HepG2 (cell line): ENCODE measurements around the gene GPT2. TPM values are rescaled to one million over a fixed set of nuclear protein-coding genes. Genes with fewer than 3 reads are reported as not detected.

Experiments
- GTF2F1 ChIP-seq: fragments of 150-350 bp; IDR thresholded peaks from 2 replicates; pipeline ENCODE4 v1.6.1; 2014; ENCODE audit warnings: low read length
- HOXA9 ChIP-seq: sonication (generic); formaldehyde crosslinking; IDR thresholded peaks from 2 replicates; pipeline ENCODE4 v1.8.1; 2022; ENCODE audit warnings: missing genetic modification reagents, mild to moderate bottlenecking, moderate library complexity, borderline replicate concordance
- KDM5A ChIP-seq: fragments of 200-600 bp; sonication (generic); IDR thresholded peaks from 2 replicates; pipeline ENCODE4 v1.7.0; 2018; ENCODE audit warnings: antibody characterized with exemption, mild to moderate bottlenecking, low read length, borderline replicate concordance
- MTA1 ChIP-seq: sonication (generic); formaldehyde crosslinking; IDR thresholded peaks from 2 replicates; pipeline ENCODE4 v1.4.0; 2020; ENCODE audit warnings: missing genetic modification reagents, mild to moderate bottlenecking, borderline replicate concordance
- RBM39 ChIP-seq: fragments of 200-400 bp; formaldehyde crosslinking; IDR thresholded peaks from one replicate; pipeline ENCODE4 v1.6.1; 2018; ENCODE audit warnings: antibody characterized with exemption, mild to moderate bottlenecking, low read depth, low read length; ENCODE audit not compliant: poor library complexity, severe bottlenecking
- RXRB ChIP-seq: IDR thresholded peaks from 2 replicates; pipeline ENCODE4 v1.6.1; 2016; ENCODE audit warnings: borderline replicate concordance, missing genetic modification reagents, missing compliant biosample characterization
- SMYD3 ChIP-seq: sonication (generic); formaldehyde crosslinking; IDR thresholded peaks from 2 replicates; pipeline ENCODE4 v1.8.1; 2023; ENCODE audit warnings: mild to moderate bottlenecking, missing genetic modification reagents
- ZNF333 ChIP-seq: sonication (generic); formaldehyde crosslinking; IDR thresholded peaks from 2 replicates; pipeline ENCODE4 v1.4.0; 2020; ENCODE audit warnings: mild to moderate bottlenecking, missing genetic modification reagents, borderline replicate concordance
- polyA plus RNA-seq, 8 experiments: library from polyadenylated mRNA; depleted of rRNA in 3 of 8; stranded (reverse) in 7 of 8; unstranded in 1 of 8; fragments of >200 nt; fragmentation: Illumina TruSeq in 4 of 8; extraction: Trizol in 4 of 8; gene quantifications; 2 replicates each; pipeline versions ENCODE4 v1.2.1 to v1.2.3, GENCODE V29; 2011 to 2016; ENCODE audit warnings: low read depth in 4 of 8, missing spikeins in 1 of 8, mixed read lengths in 1 of 8; ENCODE audit not compliant: insufficient read depth in 1 of 8
- total RNA-seq, 5 experiments: library from RNA; depleted of rRNA; stranded (reverse); fragments of >200 nt; fragmentation: Illumina TruSeq; extraction: Trizol; gene quantifications; 2 replicates each; pipeline ENCODE4 v1.2.3, GENCODE V29; 2016; ENCODE audit warnings: low read depth in 1 of 5
- TF ChIP-seq, protein P1 (sequence below): sonication (generic); formaldehyde crosslinking; IDR thresholded peaks from 2 replicates; pipeline ENCODE4 v1.8.0; 2022; ENCODE audit warnings: missing genetic modification reagents, mild to moderate bottlenecking, inconsistent platforms, borderline replicate concordance
- TF ChIP-seq, protein P2 (sequence below), 2 experiments: sonication (generic) in 1 of 2; formaldehyde crosslinking in 1 of 2; IDR thresholded peaks; 2 replicates each; pipeline versions ENCODE4 v1.5.1 to v1.6.1; 2011 to 2020; ENCODE audit warnings: borderline replicate concordance in 1 of 2, low read depth in 1 of 2, low read length in 1 of 2, mild to moderate bottlenecking in 1 of 2, missing genetic modification reagents in 1 of 2, moderate library complexity in 1 of 2
- TF ChIP-seq, protein P3 (sequence below): sonication (generic); formaldehyde crosslinking; IDR thresholded peaks from 2 replicates; pipeline ENCODE4 v1.5.0; 2020; ENCODE audit warnings: missing genetic modification reagents, mild to moderate bottlenecking, borderline replicate concordance
- TF ChIP-seq, protein P4 (sequence below): sonication (generic); formaldehyde crosslinking; IDR thresholded peaks from 2 replicates; pipeline ENCODE4 v1.4.0; 2020; ENCODE audit warnings: missing genetic modification reagents
- TF ChIP-seq, protein P5 (sequence below): sonication (generic); formaldehyde crosslinking; conservative IDR thresholded peaks from 2 replicates; pipeline ENCODE4 v1.4.0; 2020; ENCODE audit warnings: missing genetic modification reagents
- TF ChIP-seq, protein P6 (sequence below): sonication (generic); formaldehyde crosslinking; IDR thresholded peaks from 2 replicates; pipeline ENCODE4 v1.4.0; 2020; ENCODE audit warnings: mild to moderate bottlenecking, missing genetic modification reagents
- TF ChIP-seq, protein P7 (sequence below): sonication (generic); formaldehyde crosslinking; conservative IDR thresholded peaks from 2 replicates; pipeline ENCODE4 v1.4.0; 2020; ENCODE audit warnings: missing genetic modification reagents

The GPT2 gene
- total and polyA plus RNA-seq, 2 of the 13 experiments (the other 11 are each of a cell fraction or from before 2014, with no cell fraction given) = 138 to 267 TPM

DNA sequence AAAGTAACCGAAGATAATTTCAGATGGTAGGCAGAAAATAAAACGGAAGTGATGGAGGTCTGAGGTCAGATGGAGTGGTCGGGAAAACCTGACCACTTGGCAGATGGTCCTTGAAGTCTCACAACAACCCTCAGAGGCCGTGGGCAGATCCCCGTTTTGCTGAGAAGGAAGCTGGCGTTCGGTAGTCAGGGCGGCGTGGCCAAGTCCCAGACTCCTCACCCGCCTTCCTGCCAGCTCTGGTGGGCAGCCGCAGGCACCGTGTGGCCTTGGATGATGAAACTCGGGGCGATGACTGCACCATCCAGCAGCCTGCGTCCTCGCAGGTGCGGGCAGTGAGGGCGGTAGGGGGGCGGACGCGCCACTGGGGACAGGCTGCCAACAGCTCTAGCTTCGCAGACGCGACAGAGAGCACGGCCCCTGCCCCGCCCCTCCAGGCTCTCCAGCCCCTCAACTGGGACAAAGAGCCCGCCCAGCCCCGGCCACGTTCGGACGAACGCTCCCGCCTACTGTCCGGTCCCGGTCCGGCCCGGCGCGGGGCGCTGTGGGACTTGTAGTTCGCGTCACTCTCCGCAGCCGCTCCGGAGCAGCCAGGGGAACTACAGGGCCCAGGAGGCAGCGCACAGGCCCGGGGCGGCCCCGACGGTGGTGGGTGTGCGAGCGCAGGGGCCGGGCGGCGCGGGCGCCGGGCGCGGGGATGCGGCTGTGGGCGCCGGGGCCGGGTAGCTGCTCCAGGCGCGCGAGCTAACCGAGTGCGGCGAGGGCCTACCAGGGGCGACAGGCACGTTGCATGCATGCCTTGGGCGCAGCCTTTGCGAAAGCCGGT lies at the start of gene GPT2 (continued):
- peak; percentile 87; the same call in 1 of the 2 replicates for TF ChIP-seq RXRB (CRISPR knock-in tag)
- TF ChIP-seq, protein P1, sequence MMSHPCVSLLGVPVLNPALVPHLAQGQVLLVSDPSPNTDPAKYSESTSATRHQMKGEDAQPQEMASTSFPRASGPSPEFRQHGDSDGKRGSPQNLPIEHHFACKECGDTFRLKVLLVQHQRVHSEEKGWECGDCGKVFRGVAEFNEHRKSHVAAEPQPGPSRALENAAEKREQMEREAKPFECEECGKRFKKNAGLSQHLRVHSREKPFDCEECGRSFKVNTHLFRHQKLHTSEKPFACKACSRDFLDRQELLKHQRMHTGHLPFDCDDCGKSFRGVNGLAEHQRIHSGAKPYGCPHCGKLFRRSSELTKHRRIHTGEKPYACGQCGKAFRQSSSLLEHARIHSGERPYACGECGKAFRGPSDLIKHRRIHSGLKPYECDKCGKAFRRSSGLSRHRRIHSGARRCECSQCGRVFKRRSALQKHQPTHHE (CRISPR knock-in tag) = peak; percentile 95; the same call in 1 of the 2 replicates
- TF ChIP-seq, protein P2, sequence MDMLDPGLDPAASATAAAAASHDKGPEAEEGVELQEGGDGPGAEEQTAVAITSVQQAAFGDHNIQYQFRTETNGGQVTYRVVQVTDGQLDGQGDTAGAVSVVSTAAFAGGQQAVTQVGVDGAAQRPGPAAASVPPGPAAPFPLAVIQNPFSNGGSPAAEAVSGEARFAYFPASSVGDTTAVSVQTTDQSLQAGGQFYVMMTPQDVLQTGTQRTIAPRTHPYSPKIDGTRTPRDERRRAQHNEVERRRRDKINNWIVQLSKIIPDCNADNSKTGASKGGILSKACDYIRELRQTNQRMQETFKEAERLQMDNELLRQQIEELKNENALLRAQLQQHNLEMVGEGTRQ (IDR thresholded peaks at IDR 0.05; ENCODE audit: low read depth, low read length) = no peak
- TF ChIP-seq, protein P2 (CRISPR knock-in tag; IDR thresholded peaks at IDR 0.05; ENCODE audit: borderline replicate concordance) = peak; percentile 49; the same call in 1 of the 2 replicates
- peak; percentile 42; the same call in 1 of the 2 replicates for TF ChIP-seq GTF2F1
- TF ChIP-seq ZNF333 = no peak
- TF ChIP-seq, protein P3, sequence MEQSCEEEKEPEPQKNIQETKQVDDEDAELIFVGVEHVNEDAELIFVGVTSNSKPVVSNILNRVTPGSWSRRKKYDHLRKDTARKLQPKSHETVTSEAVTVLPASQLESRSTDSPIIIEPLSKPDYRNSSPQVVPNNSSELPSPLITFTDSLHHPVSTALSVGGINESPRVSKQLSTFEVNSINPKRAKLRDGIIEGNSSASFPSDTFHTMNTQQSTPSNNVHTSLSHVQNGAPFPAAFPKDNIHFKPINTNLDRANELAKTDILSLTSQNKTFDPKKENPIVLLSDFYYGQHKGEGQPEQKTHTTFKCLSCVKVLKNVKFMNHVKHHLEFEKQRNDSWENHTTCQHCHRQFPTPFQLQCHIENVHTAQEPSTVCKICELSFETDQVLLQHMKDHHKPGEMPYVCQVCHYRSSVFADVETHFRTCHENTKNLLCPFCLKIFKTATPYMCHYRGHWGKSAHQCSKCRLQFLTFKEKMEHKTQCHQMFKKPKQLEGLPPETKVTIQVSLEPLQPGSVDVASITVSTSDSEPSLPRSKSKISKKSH (CRISPR knock-in tag) = peak; percentile 94; the same call in 1 of the 2 replicates
- TF ChIP-seq, protein P4, sequence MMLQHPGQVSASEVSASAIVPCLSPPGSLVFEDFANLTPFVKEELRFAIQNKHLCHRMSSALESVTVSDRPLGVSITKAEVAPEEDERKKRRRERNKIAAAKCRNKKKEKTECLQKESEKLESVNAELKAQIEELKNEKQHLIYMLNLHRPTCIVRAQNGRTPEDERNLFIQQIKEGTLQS = peak; percentile 98
- TF ChIP-seq SMYD3 (CRISPR knock-in tag) = peak; percentile 75
- peak; percentile 86 for TF ChIP-seq RBM39
- TF ChIP-seq, protein P5, sequence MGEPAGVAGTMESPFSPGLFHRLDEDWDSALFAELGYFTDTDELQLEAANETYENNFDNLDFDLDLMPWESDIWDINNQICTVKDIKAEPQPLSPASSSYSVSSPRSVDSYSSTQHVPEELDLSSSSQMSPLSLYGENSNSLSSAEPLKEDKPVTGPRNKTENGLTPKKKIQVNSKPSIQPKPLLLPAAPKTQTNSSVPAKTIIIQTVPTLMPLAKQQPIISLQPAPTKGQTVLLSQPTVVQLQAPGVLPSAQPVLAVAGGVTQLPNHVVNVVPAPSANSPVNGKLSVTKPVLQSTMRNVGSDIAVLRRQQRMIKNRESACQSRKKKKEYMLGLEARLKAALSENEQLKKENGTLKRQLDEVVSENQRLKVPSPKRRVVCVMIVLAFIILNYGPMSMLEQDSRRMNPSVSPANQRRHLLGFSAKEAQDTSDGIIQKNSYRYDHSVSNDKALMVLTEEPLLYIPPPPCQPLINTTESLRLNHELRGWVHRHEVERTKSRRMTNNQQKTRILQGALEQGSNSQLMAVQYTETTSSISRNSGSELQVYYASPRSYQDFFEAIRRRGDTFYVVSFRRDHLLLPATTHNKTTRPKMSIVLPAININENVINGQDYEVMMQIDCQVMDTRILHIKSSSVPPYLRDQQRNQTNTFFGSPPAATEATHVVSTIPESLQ (CRISPR knock-in tag) = no peak
- TF ChIP-seq, protein P6, sequence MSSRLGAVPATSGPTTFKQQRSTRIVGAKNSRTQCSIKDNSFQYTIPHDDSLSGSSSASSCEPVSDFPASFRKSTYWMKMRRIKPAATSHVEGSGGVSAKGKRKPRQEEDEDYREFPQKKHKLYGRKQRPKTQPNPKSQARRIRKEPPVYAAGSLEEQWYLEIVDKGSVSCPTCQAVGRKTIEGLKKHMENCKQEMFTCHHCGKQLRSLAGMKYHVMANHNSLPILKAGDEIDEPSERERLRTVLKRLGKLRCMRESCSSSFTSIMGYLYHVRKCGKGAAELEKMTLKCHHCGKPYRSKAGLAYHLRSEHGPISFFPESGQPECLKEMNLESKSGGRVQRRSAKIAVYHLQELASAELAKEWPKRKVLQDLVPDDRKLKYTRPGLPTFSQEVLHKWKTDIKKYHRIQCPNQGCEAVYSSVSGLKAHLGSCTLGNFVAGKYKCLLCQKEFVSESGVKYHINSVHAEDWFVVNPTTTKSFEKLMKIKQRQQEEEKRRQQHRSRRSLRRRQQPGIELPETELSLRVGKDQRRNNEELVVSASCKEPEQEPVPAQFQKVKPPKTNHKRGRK (CRISPR knock-in tag) = no peak
- TF ChIP-seq KDM5A = no peak
- TF ChIP-seq, protein P7, sequence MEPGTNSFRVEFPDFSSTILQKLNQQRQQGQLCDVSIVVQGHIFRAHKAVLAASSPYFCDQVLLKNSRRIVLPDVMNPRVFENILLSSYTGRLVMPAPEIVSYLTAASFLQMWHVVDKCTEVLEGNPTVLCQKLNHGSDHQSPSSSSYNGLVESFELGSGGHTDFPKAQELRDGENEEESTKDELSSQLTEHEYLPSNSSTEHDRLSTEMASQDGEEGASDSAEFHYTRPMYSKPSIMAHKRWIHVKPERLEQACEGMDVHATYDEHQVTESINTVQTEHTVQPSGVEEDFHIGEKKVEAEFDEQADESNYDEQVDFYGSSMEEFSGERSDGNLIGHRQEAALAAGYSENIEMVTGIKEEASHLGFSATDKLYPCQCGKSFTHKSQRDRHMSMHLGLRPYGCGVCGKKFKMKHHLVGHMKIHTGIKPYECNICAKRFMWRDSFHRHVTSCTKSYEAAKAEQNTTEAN (CRISPR knock-in tag) = peak; percentile 54
- TF ChIP-seq MTA1 (CRISPR knock-in tag) = peak; percentile 98
- TF ChIP-seq HOXA9 (CRISPR knock-in tag) = no peak
